NCI-H748 treated with DMSO at 0.1 percent for 48 hours (cell line): Measurements from ENCODE around the gene ERN1.

ENCODE experiments used
- DNase-seq: peaks from one replicate; lab custom pipeline; 2025; lab: John Stamatoyannopoulos, UW

ERN1 gene

GRCh38 chr17:64059756-64060155 is 70.2 kb downstream of the ERN1 start:
- no peak for DNase-seq

GRCh38 chr17:64058621-64059020 is 71.3 kb downstream of the ERN1 start:
- no peak for DNase-seq

GRCh38 chr17:64057701-64058263 is 72.2 kb downstream of the ERN1 start:
- DNase-seq, result no peak

GRCh38 chr17:64056269-64057005 is 73.5 kb downstream of the ERN1 start:
- DNase-seq, result no peak

GRCh38 chr17:64055183-64056142 is 74.5 kb downstream of the ERN1 start:
- no peak for DNase-seq

- no peak for DNase-seq
Observed at GRCh38 chr17:64054304-64054703, 75.6 kb downstream of the ERN1 start.

GRCh38 chr17:64053101-64053500 is 76.8 kb downstream of the ERN1 start:
- DNase-seq, result no peak

GRCh38 chr17:64051153-64051552 is 78.8 kb downstream of the ERN1 start:
- no peak for DNase-seq

GRCh38 chr17:64048805-64049204 is 81.1 kb downstream of the ERN1 start:
- no peak for DNase-seq

- DNase-seq, result no peak
Observed at GRCh38 chr17:64045176-64045575, 84.8 kb downstream of the ERN1 start.

GRCh38 chr17:64042700-64043485 is 87.1 kb downstream of the ERN1 start:
- DNase-seq, result no peak

GRCh38 chr17:64041912-64042311 is 88.0 kb downstream of the ERN1 start:
- DNase-seq, result no peak

GRCh38 chr17:64040206-64040605 is 89.7 kb downstream of the ERN1 start:
- DNase-seq, result no peak

- no peak for DNase-seq
Observed at GRCh38 chr17:64039106-64039400, 90.9 kb downstream of the ERN1 start.

GRCh38 chr17:64038331-64039105 is 91.4 kb downstream of the ERN1 start:
- DNase-seq, result no peak

- DNase-seq, result no peak
Observed at GRCh38 chr17:64037802-64038201, 92.1 kb downstream of the ERN1 start.

GRCh38 chr17:64037180-64037579 is 92.8 kb downstream of the ERN1 start:
- DNase-seq, result no peak

GRCh38 chr17:64036198-64036922 is 93.6 kb downstream of the ERN1 start:
- no peak for DNase-seq

- DNase-seq, result no peak
Observed at GRCh38 chr17:64032081-64032480, 97.9 kb downstream of the ERN1 start.

- DNase-seq, result peak; percentile 21
Observed at GRCh38 chr17:64028874-64029464, 101.0 kb downstream of the ERN1 start.
